ENCODE measurements around the gene LRRC10B.
"Not testable (repeated sequence)": the region's sequence is repeated elsewhere in the genome, so short reads cannot be mapped to it uniquely, and the experiment has no call there.

DNA sequence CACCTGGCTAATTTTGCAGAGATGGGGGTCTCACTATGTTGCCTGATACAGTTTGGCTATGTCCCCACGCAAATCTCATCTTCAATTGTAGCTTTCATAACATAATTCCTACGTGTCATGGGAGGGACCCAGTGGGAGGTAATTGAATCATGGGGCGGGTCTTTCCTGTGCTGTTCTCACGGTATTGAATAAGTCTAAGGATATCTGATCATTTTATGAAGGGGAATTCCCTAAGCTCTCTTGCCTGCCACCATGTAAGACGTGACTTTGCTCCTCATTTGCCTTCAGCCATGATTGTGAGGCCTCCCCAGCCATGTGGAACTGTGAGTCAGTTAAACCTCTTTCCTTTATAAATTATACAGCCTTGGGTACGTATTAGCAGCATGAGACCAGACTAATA, 40.9 kb upstream of the LRRC10B start:
- not testable (repeated sequence) for TF ChIP-seq POLR2A (IDR thresholded peaks at IDR 0.05)
- TF ChIP-seq, protein P1, sequence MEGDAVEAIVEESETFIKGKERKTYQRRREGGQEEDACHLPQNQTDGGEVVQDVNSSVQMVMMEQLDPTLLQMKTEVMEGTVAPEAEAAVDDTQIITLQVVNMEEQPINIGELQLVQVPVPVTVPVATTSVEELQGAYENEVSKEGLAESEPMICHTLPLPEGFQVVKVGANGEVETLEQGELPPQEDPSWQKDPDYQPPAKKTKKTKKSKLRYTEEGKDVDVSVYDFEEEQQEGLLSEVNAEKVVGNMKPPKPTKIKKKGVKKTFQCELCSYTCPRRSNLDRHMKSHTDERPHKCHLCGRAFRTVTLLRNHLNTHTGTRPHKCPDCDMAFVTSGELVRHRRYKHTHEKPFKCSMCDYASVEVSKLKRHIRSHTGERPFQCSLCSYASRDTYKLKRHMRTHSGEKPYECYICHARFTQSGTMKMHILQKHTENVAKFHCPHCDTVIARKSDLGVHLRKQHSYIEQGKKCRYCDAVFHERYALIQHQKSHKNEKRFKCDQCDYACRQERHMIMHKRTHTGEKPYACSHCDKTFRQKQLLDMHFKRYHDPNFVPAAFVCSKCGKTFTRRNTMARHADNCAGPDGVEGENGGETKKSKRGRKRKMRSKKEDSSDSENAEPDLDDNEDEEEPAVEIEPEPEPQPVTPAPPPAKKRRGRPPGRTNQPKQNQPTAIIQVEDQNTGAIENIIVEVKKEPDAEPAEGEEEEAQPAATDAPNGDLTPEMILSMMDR (IDR thresholded peaks at IDR 0.05 in 4 of 5, conservative IDR thresholded peaks at IDR 0.05 in 1 of 5) = not testable (repeated sequence)

Data from gastrocnemius medialis (tissue), 4 donors.